Activated naive CD8-positive, alpha-beta T cell treated with anti-CD3 and anti-CD28 coated beads, Interleukin-2, amount 10 ng/mL, durations not matched to agents 7 days and 5 days (primary cell): ENCODE results near the gene TBL1Y. TPM values are rescaled to one million over a fixed set of nuclear protein-coding genes. Genes with fewer than 3 reads are reported as not detected.
A peak's percentile ranks its signal among the peaks of the same experiment; 100 is the strongest.

Source experiments
- ATAC-seq: fragments of 150-1000 bp; cut with Tn5 transposase; one replicate; pipeline ENCODE4 v1.10.0; 2021; ENCODE audit warnings: low read depth, moderate library complexity
- POLR2A ChIA-PET: fragments of 350-600 bp; sonication (Branson Sonifier 250); formaldehyde crosslinking; loops from one replicate; lab custom pipeline; 2021; ENCODE audit warnings: antibody characterized with exemption; lab: Charles Lee
- DNase-seq: peaks from one replicate; pipeline ENCODE4 v3.0.0; 2021
- H3K27ac Mint-ChIP-seq: one replicate; pipeline ENCODE4 v1.8.0; 2022; ENCODE audit warnings: mild to moderate bottlenecking, mixed read lengths
- H3K27me3 Mint-ChIP-seq: one replicate; pipeline ENCODE4 v1.8.0; 2022; ENCODE audit warnings: mild to moderate bottlenecking, moderate library complexity, mixed read lengths
- H3K36me3 Mint-ChIP-seq: one replicate; pipeline ENCODE4 v1.8.0; 2021; ENCODE audit warnings: mild to moderate bottlenecking, mixed read lengths
- H3K4me1 Mint-ChIP-seq: one replicate; pipeline ENCODE4 v1.8.0; 2021; ENCODE audit warnings: mixed read lengths
- H3K4me3 Mint-ChIP-seq: one replicate; pipeline ENCODE4 v1.8.0; 2022; ENCODE audit warnings: mild to moderate bottlenecking, moderate library complexity, mixed read lengths
- H3K9me3 Mint-ChIP-seq: one replicate; pipeline ENCODE4 v1.8.0; 2021; ENCODE audit warnings: mixed read lengths
- total RNA-seq, 2 experiments: library from RNA; stranded (reverse); gene quantifications; one replicate each; pipeline ENCODE4 v1.2.3, GENCODE V29; 2021

TBL1Y gene
- total RNA-seq, 2 experiments from 2014 or later: 0.17 to 0.26 TPM

- Mint-ChIP-seq H3K27ac (no peak overlapping the region), H3K4me1 (no peaks in the 10 kb centered on the region), H3K27me3 (no peaks in the 10 kb centered on the region), H3K9me3 (no peaks in the 10 kb centered on the region), H3K36me3 (no peaks in the 10 kb centered on the region), H3K4me3 (no peak overlapping the region)
- no peak for DNase-seq
- POLR2A ChIA-PET: no interaction called here
- no peak for ATAC-seq
Observed at GRCh38 chrY:6931779-6932396, 21.4 kb downstream of the TBL1Y start.

GRCh38 chrY:6935497-6935896, 25.0 kb downstream of the TBL1Y start:
- Mint-ChIP-seq H3K36me3 (no peaks in the 10 kb centered on the region), H3K4me1 (no peaks in the 10 kb centered on the region), H3K27ac (no peak overlapping the region), H3K27me3 (peaks cover 2% of the 10 kb centered on the region), H3K4me3 (no peak overlapping the region), H3K9me3 (no peaks in the 10 kb centered on the region)
- no peak for DNase-seq
- POLR2A ChIA-PET: no interaction called here
- no peak for ATAC-seq

- Mint-ChIP-seq H3K9me3 (no peaks in the 10 kb centered on the region), H3K27ac (no peak overlapping the region), H3K4me3 (no peak overlapping the region), H3K27me3 (peaks cover 4% of the 10 kb centered on the region), H3K4me1 (no peaks in the 10 kb centered on the region), H3K36me3 (no peaks in the 10 kb centered on the region)
- POLR2A ChIA-PET: no interaction called here
- no peak for ATAC-seq
- no peak for DNase-seq
Observed at GRCh38 chrY:6947695-6948094, 37.2 kb downstream of the TBL1Y start.

- no peaks in the 10 kb centered on the region for H3K9me3 Mint-ChIP-seq
- no peaks in the 10 kb centered on the region for H3K4me1 Mint-ChIP-seq
- DNase-seq (no peak), ATAC-seq (no peak)
- H3K27me3 Mint-ChIP-seq: peaks cover 4% of the 10 kb centered on the region
- no peak overlapping the region for H3K27ac Mint-ChIP-seq
- no peak overlapping the region for H3K4me3 Mint-ChIP-seq
- POLR2A ChIA-PET: no interaction called here
- no peaks in the 10 kb centered on the region for H3K36me3 Mint-ChIP-seq
Observed at GRCh38 chrY:6948378-6948777, 37.9 kb downstream of the TBL1Y start.

- ATAC-seq (no peak), DNase-seq (no peak)
- H3K36me3 Mint-ChIP-seq: no peaks in the 10 kb centered on the region
- H3K27me3 Mint-ChIP-seq: peaks cover 4% of the 10 kb centered on the region
- no peaks in the 10 kb centered on the region for H3K9me3 Mint-ChIP-seq
- POLR2A ChIA-PET: no interaction called here
- no peak overlapping the region for H3K4me3 Mint-ChIP-seq
- no peaks in the 10 kb centered on the region for H3K4me1 Mint-ChIP-seq
- no peak overlapping the region for H3K27ac Mint-ChIP-seq
Observed at GRCh38 chrY:6949947-6950346, 39.5 kb downstream of the TBL1Y start.

- Mint-ChIP-seq H3K4me3 (peak overlapping the region; percentile 62), H3K27ac (no peak overlapping the region), H3K9me3 (no peaks in the 10 kb centered on the region), H3K27me3 (peaks cover 4% of the 10 kb centered on the region), H3K4me1 (peaks cover 2% of the 10 kb centered on the region), H3K36me3 (no peaks in the 10 kb centered on the region)
- DNase-seq (no peak), ATAC-seq (peak; percentile 78)
- POLR2A ChIA-PET: no interaction called here
Observed at GRCh38 chrY:6964732-6965131, 54.2 kb downstream of the TBL1Y start.

- ATAC-seq: no peak
- POLR2A ChIA-PET: no interaction called here
Observed at GRCh38 chrY:6966521-6966920, 56.0 kb downstream of the TBL1Y start.

GRCh38 chrY:6967736-6968135, 57.2 kb downstream of the TBL1Y start:
- Mint-ChIP-seq H3K27ac (no peak overlapping the region), H3K9me3 (no peaks in the 10 kb centered on the region)

More at GRCh38 chrY:6966521-6966920, 56.0 kb downstream of the TBL1Y start:
- Mint-ChIP-seq H3K27ac (no peak overlapping the region), H3K4me3 (no peak overlapping the region), H3K27me3 (peaks cover 6% of the 10 kb centered on the region), H3K36me3 (no peaks in the 10 kb centered on the region), H3K4me1 (peaks cover 2% of the 10 kb centered on the region), H3K9me3 (no peaks in the 10 kb centered on the region)
- DNase-seq: no peak

GRCh38 chrY:6968191-6968590, 57.7 kb downstream of the TBL1Y start:
- Mint-ChIP-seq H3K27me3 (peaks cover 6% of the 10 kb centered on the region), H3K36me3 (no peaks in the 10 kb centered on the region), H3K4me3 (no peak overlapping the region), H3K4me1 (peaks cover 2% of the 10 kb centered on the region), H3K9me3 (no peaks in the 10 kb centered on the region), H3K27ac (no peak overlapping the region)
- POLR2A ChIA-PET: no interaction called here
- DNase-seq (no peak), ATAC-seq (no peak)

More at GRCh38 chrY:6967736-6968135, 57.2 kb downstream of the TBL1Y start:
- ATAC-seq: no peak
- Mint-ChIP-seq H3K36me3 (no peaks in the 10 kb centered on the region), H3K4me3 (no peak overlapping the region), H3K4me1 (peaks cover 2% of the 10 kb centered on the region), H3K27me3 (peaks cover 6% of the 10 kb centered on the region)
- POLR2A ChIA-PET: no interaction called here
- DNase-seq: no peak

GRCh38 chrY:6972271-6972887, 61.9 kb downstream of the TBL1Y start:
- H3K9me3 Mint-ChIP-seq: no peaks in the 10 kb centered on the region
- H3K27ac Mint-ChIP-seq: no peak overlapping the region
- ATAC-seq (no peak), DNase-seq (no peak)
- POLR2A ChIA-PET: no interaction called here
- peaks cover 4% of the 10 kb centered on the region for H3K27me3 Mint-ChIP-seq
- no peak overlapping the region for H3K4me3 Mint-ChIP-seq
- no peaks in the 10 kb centered on the region for H3K36me3 Mint-ChIP-seq
- no peaks in the 10 kb centered on the region for H3K4me1 Mint-ChIP-seq

GRCh38 chrY:6974971-6975370, 64.5 kb downstream of the TBL1Y start:
- Mint-ChIP-seq H3K27ac (no peak overlapping the region), H3K4me3 (no peak overlapping the region), H3K4me1 (no peaks in the 10 kb centered on the region), H3K36me3 (no peaks in the 10 kb centered on the region), H3K27me3 (peaks cover 4% of the 10 kb centered on the region), H3K9me3 (no peaks in the 10 kb centered on the region)
- ATAC-seq: no peak
- no peak for DNase-seq
- POLR2A ChIA-PET: no interaction called here

GRCh38 chrY:6977783-6978182, 67.3 kb downstream of the TBL1Y start:
- Mint-ChIP-seq H3K4me1 (no peaks in the 10 kb centered on the region), H3K27ac (no peak overlapping the region), H3K36me3 (no peaks in the 10 kb centered on the region), H3K9me3 (no peaks in the 10 kb centered on the region), H3K27me3 (peaks cover 2% of the 10 kb centered on the region), H3K4me3 (no peak overlapping the region)
- DNase-seq: no peak
- POLR2A ChIA-PET: no interaction called here
- ATAC-seq: no peak

- Mint-ChIP-seq H3K36me3 (no peaks in the 10 kb centered on the region), H3K27ac (no peak overlapping the region), H3K9me3 (no peaks in the 10 kb centered on the region), H3K27me3 (no peaks in the 10 kb centered on the region), H3K4me3 (no peak overlapping the region), H3K4me1 (peaks cover 14% of the 10 kb centered on the region)
- POLR2A ChIA-PET: no interaction called here
- ATAC-seq (no peak), DNase-seq (no peak)
Observed at GRCh38 chrY:6983221-6983620, 72.7 kb downstream of the TBL1Y start.

- H3K27me3 Mint-ChIP-seq: no peaks in the 10 kb centered on the region
- no peak for ATAC-seq
- peaks cover 14% of the 10 kb centered on the region for H3K4me1 Mint-ChIP-seq
- H3K36me3 Mint-ChIP-seq: no peaks in the 10 kb centered on the region
- POLR2A ChIA-PET: no interaction called here
- no peak overlapping the region for H3K4me3 Mint-ChIP-seq
- no peak overlapping the region for H3K27ac Mint-ChIP-seq
- H3K9me3 Mint-ChIP-seq: no peaks in the 10 kb centered on the region
- DNase-seq: no peak
Observed at GRCh38 chrY:6987811-6988210, 77.3 kb downstream of the TBL1Y start.
